GM18520 (cell line): ENCODE data around the gene GFOD2.

Experiments used
- ATAC-seq: cut with Tn5 transposase; IDR thresholded peaks from one replicate; pipeline ENCODE4 v1.9.1; 2021; ENCODE audit not compliant: unreplicated experiment

The GFOD2 gene

GRCh38 chr16:67647681-67648080 lies 71.4 kb downstream of the GFOD2 start:
- no peak for ATAC-seq

DNA sequence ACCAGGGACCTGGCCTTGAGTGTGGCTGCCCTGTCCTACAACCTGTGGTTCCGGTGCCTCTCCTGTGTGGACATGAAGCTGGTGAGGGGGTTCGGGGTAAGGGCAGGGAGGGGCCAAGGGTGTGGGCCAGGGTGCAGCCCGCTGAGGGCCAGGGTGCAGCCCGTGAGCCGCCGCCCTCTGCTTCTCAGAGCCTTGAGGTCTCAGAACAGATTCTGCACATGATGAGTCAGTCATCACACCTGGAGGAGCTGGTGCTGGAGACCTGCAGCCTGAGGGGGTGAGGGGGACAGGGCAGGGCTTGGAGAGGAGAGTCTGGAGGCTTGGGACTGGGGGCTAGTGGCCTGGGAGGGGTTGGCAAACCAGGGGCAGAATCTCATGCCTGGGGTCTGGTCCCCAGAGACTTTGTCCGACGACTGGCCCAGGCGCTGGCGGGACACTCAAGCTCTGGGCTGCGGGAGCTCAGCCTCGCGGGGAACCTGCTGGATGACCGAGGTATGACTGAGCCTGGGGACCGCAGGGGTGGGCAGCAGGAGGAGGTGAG lies 71.9 kb downstream of the GFOD2 start:
- no peak for ATAC-seq

GRCh38 chr16:67645397-67646121 lies 73.6 kb downstream of the GFOD2 start:
- no peak for ATAC-seq

DNA sequence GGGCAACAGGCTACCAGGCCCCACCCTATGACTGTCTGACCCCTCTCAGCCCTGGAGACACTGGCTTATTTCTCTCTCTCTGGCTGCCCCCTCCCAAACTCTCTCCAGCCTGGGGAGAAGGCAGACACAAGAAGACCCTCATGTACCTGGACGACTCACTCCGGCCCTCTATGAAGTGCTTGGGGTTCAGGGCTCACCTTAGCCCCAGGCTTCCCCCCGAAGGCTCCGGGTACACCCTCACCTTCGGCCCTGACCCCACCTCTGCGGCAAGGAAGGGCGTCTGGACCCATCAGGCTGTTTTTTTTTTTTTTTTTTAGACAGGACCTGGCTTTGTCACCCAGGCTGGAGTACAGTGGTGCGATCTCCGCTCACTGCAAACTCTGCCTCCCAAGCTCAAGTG lies 75.1 kb downstream of the GFOD2 start:
- ATAC-seq, result no peak

DNA sequence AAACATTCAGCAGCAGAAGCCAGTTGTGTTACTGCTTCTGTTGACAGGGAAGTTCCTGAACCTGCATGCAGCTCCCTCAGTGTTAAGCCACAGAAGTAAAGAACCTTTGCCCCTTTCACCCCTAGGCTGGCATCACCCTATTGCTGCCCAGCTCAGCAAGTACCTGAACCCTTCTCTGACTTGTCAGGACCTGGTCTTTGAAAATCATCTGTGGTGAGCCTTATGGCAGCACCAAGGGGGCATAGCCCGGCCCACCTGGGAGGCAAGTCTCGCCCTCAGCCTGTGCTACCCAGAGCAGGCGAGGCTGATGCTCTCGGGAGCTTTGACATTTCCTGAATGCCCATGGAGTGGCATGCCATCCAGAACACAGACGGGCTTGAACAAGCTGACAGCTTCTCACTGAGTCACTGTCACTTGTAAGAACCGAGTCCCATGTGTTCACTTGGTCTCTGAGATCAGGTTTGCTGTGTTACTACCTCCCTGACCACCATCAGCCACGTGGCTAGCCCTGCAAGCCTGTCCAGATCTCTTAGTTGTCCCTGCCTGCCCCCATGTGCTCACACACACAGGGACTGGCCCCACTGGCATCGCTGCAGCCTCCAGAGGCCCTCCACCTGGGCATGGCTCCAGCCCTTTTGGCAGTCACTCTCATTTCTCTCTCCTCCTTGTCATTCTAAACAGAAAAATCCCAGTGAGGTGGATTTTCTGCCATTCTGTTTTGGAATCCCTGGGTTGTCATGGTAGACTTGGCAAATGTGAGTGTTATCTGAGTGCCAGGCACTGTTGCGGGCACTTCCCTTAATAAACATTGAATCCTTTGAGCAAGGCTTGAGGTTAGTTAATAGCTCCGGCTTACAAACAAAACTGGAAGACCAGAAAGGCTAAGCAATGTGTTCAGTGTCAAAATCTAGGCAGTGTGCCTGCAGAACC lies 77.1 kb downstream of the GFOD2 start:
- ATAC-seq, result no peak

- ATAC-seq, result no peak
Measured at GRCh38 chr16:67637625-67638024, 81.5 kb downstream of the GFOD2 start.

DNA sequence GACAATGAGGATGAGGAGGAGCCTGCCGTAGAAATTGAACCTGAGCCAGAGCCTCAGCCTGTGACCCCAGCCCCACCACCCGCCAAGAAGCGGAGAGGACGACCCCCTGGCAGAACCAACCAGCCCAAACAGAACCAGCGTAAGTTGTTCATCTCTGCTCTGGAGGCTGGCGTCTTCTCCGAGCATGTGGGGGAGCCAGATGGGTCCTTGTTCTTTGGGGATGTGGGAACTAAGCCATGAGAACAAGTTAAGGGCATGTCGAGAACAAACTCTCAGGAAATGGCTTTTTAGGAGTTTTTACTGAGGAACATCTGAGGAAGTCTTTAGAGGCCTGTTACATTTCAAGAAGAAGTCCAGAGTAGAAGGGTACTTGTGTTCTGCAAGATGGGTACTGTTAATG lies 82.4 kb downstream of the GFOD2 start:
- ATAC-seq, result no peak

DNA sequence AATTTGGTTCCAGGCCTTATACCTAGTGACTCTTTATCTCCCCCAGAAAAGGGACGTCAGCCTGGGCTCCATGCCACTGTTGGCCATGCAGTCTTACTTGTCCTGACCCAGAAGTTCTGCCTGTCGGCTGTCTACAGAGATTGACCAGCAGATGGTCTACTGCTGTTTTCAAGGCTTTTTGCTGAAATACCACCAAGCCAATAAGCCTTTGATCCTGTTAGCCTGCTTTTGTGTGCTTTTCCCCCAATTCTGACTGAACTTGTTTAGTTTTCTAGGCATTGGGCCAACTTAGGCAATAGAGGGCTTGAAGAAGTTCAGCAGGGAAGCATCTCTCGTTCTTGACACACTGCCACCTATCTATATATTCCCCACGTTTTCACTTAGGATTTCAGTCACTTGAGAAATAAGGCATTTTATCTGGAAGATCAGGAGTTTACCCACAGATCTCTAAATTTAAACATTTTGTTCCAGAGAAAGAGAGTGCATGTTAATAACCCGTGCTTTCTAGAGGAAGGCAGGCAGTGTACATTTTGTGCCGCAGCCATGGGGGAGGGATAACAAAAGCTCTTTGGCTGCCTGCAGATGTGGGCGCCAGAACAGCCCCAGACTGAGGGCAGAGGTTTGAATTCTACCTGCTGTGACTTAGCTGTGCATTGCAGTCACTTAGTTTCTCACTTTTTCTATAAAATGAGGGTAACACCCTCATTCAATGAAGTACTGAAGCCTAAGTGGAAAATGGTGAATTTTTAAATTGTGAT lies 86.5 kb downstream of the GFOD2 start:
- ATAC-seq, result no peak

DNA sequence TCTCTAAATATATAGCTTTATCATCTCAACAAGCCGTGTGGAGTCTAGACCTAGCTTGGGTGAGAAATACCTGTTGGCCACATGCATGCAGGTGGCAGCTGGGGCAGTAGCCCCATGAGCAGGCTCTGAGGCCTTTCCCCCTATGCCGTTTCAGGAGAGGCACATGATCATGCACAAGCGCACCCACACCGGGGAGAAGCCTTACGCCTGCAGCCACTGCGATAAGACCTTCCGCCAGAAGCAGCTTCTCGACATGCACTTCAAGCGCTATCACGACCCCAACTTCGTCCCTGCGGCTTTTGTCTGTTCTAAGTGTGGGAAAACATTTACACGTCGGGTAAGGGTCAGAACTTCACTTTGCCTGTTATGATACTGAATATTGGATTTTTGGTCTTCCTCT lies 90.9 kb downstream of the GFOD2 start:
- no peak for ATAC-seq
